GM15510 (cell line): ENCODE results near the gene KLHL7.

Source experiments
- POLR2A ChIP-seq: IDR thresholded peaks from 3 replicates; pipeline ENCODE4 v1.6.1; 2011; ENCODE audit warnings: borderline replicate concordance; ENCODE audit not compliant: insufficient read length; ENCODE audit errors: extremely low read depth

KLHL7 gene

DNA sequence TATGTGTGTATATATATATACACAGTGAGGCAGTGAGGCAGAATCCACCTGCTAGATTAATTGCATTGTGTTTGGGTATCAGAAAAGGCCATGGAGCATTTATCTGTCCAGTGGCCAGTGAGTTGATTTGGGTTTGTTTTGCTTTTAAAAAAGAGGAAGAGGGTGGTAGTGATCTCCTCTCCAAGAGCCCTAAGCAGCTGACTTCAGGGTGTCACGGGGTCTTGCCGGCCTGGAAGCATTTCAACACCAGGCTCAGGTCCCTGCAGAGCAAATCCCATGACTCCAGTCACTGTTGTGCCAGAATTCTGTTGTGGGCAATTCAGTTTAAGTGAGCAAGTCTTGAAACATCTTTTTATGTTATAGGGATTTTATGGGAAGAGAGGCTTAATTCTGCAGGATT lies 110.4 kb downstream of the KLHL7 start:
- no peak for TF ChIP-seq POLR2A

DNA sequence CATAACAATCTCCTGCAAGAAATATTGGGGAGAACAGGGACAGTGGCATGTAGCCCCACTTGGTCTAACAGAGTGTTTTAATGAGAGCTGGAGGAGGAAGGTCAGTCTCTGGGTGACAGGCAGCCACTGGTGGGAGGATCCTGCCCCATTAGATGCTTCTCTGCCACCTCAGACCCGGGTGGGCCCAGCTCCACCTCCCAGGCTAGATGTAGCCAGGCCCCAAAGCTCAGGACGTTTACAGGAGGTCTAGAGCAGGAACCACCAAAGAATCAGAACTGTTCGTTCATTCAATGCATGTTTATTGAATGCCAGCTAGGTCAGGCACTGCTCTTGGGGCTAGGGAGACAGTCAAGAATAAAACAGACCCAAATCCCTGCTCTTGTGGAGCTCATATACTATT lies 112.6 kb downstream of the KLHL7 start:
- no peak for TF ChIP-seq POLR2A

DNA sequence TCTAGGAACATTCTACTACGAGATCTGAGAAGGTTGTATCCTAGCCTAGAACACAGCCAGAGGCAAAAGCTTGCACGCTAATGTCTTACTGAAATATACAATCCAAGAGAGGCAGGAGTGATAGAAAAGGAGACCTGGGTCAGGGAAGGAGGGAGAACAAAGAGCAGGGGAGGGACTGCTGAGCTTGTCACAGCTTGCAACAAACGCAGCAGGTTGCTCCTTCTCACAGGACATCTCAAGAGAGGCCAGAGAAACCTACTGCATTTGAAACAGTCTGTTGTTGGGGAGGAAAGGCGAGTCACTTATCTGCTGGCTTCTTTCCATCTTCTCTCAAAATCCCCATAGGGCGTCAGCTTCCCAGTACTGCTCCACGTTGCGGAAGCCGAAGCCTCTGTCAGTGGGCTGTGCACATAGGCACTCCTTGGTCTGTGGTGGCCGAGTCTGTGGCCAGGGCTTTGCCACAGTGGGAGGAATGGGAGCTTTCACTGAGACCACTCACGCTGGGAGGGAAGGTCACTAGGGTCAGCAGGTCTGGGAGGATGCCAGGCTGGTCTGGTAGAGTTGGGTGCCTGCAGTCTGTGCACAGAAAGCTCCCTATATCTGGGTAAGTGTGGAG lies 115.2 kb downstream of the KLHL7 start:
- no peak for TF ChIP-seq POLR2A

DNA sequence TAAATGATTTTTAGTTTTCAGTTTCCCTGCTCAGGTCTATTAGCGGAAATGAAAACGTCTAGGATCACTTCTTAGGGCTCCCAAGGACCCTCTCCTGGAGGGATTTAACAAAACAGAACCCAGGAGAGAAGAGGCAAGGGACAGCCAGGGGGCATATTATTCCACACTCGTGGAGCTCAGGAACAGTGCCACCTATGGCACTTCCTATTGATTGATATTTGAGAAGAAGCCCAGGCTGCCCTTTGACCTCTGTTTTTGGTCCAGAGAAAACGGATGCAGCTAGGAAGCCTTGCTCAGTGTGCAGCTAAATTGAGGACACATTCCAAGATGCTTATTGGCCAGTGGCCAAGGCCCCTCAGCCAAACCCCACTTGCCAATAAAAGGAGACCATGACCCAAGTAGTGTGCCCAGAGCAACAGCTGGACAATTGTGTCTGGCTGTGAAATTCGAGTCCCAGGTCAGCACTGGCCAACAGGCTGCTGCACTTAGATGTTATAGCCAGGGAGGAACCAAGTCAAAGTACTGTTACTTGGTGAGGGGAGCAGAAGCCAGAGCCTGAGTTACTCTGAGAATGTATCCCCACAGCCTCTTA lies 117.0 kb downstream of the KLHL7 start:
- TF ChIP-seq POLR2A, result no peak

DNA sequence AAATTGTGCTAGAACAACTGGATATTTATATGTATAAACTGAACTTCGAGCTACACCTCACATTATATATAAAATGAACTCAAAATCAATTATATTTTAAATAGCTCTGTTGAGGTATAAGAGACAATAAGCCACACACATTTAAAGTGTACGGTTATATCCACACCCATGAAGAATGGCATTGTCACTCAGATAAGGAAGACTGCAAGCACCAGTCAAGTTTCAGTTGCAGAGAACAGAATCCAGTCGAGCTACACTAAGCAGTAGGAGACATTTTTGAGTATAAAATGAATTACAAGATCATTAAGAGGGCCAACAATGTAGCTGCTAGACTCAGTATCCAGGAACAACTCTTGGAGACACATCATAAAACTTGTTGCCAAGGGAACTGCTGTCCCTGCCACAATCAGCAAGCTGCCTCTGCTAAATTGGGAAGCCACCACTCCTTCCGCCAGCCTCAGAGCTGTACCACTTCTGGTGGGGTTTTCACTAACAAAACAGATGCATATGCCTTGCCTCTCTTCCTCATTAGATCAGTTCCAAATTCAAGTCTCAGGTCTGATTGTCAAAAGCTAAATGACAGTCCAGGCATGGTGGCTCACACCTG lies 121.4 kb downstream of the KLHL7 start:
- no peak for TF ChIP-seq POLR2A
